Esophagus muscularis mucosa (tissue), 3 donors: ENCODE data around the gene ITGB1.

ENCODE experiments used
- CTCF ChIP-seq, 3 experiments: fragments of 200-600 bp in 2 of 3; fragments of 450-650 bp in 1 of 3; sonication (generic) in 2 of 3; IDR thresholded peaks; one replicate each; pipeline ENCODE4 v1.5.1; 2017 to 2019; ENCODE audit warnings: antibody characterized with exemption in 3 of 3, mild to moderate bottlenecking in 2 of 3, moderate library complexity in 1 of 3
- POLR2A ChIP-seq: fragments of 450-650 bp; IDR thresholded peaks from one replicate; pipeline ENCODE4 v1.6.1; 2017; ENCODE audit warnings: antibody characterized with exemption, moderate library complexity, mild to moderate bottlenecking, low read depth

GRCh38 chr10:32995751-32996150, 37.7 kb upstream of the ITGB1 start:
- no peak for TF ChIP-seq POLR2A
- TF ChIP-seq CTCF (IDR thresholded peaks at IDR 0.05) = no peak
